HG02981 (cell line): Measurements from ENCODE around the gene CEP126.
"Not testable (repeated sequence)": the region's sequence is repeated elsewhere in the genome, so short reads cannot be mapped to it uniquely, and the experiment has no call there.

ENCODE experiments used
- ATAC-seq: cut with Tn5 transposase; IDR thresholded peaks from one replicate; pipeline ENCODE4 v1.9.1; 2021; ENCODE audit warnings: mild to moderate bottlenecking, moderate library complexity; ENCODE audit not compliant: unreplicated experiment

The CEP126 gene

GRCh38 chr11:101931692-101932091 lies 16.9 kb downstream of the CEP126 start:
- no peak for ATAC-seq

GRCh38 chr11:101940901-101941520 lies 26.2 kb downstream of the CEP126 start:
- ATAC-seq, result no peak

DNA sequence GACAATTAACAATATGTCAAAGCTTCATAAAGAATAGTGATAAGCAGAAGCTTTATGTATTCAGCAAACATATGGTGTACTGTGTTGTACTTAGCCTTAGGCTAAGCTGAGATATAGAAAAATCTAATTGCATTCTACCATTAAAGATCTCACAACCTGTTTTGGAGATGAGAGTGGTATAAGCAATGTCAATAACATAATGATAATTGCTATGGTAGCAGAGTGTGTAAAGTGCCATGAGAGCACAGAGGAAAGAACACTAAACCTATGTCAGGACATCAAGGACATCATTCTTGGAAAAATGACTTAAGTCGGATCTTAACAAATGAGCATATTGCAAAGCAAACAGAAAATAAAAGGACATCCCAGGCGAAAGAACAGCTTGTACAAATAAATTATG lies 30.1 kb downstream of the CEP126 start:
- no peak for ATAC-seq

DNA sequence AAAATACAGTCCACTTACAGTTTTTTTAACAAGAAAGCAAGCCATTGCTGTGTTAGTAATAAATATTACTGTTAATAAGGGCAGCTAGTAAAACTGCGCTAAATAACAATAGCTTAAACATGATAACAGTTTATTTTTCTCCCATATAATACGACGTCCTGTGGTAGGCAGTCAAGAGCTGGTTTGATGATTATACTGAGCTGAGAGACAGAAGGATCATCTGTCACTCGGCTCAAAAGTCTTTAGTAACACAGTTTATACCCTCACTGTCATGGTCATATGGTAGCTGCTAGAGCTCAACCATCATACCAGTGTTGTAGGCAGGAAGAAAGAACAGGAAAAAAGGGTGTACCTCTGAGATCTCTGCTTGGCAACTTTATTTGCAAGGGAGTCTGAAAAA lies 30.6 kb downstream of the CEP126 start:
- no peak for ATAC-seq

DNA sequence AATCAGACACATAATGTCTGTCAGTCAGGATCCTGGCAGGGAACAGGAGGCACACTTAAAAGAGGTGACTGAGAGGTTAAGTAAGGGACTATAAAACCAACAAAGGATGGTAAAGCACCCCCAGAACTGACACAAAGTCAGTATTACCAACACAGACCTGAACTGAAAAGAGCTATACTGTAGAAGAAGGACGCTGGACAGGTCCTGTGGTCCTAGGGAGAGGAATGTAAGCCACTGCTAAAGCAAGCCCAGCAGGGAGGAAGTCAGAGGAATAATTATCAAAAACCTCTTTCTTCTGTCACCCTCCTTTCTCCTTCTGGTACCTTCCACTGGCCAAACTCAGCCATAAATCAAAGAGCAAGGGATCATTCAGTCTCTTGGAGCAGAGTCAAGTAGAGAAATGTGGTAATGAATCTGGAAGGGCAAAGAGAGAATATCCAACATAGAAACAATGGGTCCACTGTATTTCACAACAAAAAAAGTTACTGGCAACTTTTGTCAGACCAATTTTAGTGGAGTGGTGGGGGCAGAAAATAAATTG lies 34.9 kb downstream of the CEP126 start:
- ATAC-seq, result no peak

DNA sequence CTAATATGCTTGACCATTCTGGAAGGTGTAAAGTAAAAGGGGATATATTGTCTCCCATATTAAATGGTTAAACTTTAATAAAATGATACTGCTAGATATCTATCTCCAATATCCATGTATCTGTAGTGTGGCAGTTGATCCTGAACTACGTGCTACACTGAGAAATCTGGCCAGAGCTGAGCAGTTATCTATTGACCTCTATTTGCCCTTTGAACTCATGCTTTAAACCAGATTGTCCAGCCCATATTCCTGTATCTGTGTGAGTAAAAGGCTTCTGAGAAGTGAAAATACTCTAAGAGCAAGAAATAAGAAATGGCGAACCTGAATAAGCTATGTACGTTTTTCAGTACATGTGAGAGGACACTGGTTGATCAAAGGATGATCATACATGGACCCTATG lies 40.5 kb downstream of the CEP126 start:
- no peak for ATAC-seq

GRCh38 chr11:101955701-101956100 lies 40.9 kb downstream of the CEP126 start:
- no peak for ATAC-seq

DNA sequence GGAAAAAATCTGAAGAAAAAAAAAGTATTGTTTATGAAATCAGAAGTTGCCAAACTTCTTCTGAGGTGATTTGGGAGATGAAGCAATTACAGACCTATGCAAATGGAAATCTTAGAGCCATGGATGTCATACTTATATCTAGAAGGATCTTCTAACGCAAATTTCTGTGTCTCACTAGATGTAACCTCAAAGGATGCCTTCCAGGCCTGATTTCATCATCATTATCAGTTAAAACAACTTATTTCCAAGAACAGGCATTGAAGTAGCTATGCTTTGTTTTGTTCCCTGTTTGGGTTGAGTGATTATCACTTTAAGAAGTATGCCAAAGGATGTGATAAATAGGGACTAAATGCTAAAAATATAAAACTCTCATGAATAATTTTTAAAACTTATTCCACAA lies 45.4 kb downstream of the CEP126 start:
- no peak for ATAC-seq

DNA sequence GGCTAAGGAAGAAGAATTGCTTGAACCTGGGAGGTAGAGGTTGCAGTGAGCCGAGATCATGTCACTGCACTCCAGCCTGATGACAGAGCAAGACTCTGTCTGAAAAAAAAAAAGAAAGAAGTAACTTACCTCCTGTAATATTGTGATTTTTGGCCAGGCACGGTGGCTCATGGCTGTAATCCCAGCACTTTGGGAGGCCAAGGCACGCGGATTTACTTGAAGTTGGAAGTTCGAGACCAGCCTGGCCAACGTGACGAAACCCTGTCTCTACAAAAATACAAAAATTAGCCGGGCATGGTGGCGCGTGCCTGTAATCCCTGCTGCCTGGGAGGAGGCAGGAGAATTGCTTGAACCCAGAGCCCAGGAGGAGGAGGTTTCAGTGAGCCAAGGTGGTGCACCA lies 49.4 kb downstream of the CEP126 start:
- not testable (repeated sequence) for ATAC-seq

DNA sequence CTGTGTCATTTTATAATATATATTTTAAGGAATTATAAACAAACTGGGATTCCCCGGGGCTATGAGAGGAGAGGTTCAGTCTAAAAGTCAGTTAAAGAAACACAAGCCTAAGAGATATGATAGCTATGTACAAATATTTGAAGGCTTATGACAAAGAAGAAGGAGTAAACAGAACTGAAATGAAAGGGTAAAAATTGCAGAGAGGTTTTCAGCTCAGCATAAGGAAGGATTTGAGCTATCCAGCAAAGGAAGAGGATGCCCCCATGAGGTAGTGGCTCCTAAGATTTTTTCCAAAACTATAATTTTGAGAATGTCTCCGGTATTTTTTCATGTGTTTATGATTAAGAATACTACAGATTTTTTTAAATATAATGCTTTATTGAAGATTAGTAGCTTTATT lies 59.4 kb downstream of the CEP126 start:
- ATAC-seq, result no peak

- ATAC-seq, result no peak
Observed at GRCh38 chr11:101974771-101975170, 60.0 kb downstream of the CEP126 start.

DNA sequence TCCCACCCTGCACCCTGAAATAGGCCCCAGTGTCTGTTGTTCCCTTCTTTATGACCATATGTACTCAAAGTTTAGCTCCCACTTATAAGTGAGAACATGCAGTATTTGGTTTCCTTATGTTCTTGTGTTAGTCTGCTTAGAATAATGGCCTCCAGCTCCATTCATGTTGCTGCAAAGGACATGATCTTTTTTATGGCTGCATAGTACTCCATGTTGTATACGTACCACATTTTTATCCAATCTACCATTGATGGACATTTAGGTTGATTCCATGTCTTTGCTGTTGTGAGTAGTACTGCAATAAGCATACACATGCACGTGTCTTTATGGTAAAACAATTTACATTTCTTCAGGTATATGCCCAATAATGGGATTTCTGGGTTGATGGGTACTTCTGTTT lies 60.9 kb downstream of the CEP126 start:
- ATAC-seq, result no peak

GRCh38 chr11:101987370-101987769 lies 72.6 kb downstream of the CEP126 start:
- no peak for ATAC-seq

GRCh38 chr11:101993172-101993571 lies 78.4 kb downstream of the CEP126 start:
- no peak for ATAC-seq

DNA sequence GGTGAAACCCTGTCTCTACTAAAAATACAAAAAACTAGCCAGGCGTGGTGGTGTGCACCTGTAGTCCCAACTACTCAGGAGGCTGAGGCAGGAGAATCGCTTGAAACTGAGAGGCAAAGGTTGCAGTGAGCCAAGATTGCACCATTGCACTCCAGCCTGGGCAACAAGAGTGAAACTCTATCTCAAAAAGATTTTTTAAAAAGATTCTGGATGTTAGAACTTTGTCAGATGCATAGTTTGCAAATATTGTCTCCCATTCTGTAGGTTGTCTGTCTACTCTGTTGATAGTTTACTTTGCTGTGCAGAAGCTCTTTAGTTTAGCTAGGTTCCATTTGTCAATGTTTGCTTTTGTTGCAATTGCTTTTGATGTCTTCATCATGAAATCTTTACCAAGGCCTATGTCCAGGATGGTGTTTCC lies 79.3 kb downstream of the CEP126 start:
- not testable (repeated sequence) for ATAC-seq

GRCh38 chr11:101996111-101996510 lies 81.3 kb downstream of the CEP126 start:
- ATAC-seq, result no peak

DNA sequence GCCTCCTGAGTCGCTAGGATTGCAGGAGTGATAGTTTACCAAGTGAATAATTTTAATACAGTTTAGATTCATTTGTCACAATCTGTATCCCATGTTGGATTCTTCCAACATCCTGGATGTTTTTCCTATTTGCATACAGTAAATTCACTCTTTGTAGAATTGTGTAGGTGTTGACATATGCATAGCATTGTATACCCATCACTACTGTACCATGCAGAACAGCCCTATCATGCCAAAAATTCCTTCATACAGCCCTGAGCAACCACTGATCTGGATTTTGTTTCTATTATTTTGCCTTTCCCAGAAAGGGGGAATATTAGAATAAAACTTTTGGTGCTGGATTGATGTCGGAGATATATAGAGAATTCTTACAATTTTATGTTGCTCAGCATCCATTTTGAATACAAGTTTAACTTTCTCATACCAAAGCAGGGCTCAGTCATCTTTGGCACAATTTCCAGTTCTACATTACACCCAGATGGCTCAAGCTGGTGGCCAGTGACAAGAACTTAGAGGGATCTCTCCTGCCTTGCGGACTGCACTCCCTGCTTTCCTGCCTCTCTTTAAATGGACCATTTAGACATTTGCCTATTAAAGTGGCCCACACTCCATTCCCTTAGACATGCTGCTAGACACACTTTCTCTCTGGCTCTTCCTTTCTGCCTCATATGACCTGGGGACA lies 87.0 kb downstream of the CEP126 start:
- no peak for ATAC-seq

DNA sequence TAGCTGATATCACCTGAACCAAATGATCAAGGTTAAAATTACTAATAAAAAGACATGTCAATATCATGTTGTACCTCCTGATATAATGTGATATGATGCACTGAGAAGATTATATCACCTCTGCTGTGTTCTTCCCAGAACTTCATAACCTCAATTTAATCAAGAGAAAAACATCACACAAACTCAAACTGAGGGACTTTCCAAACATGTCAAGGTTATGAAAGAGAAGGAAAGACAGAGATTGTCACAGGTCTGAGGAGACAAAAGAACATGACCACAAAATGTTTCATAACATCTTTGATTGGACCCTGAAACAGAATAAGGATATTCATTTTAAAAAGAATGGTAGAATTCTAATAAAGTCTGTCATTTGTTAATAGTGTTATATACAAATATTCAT lies 89.4 kb downstream of the CEP126 start:
- no peak for ATAC-seq

GRCh38 chr11:102005306-102005705 lies 90.5 kb downstream of the CEP126 start:
- ATAC-seq, result no peak

GRCh38 chr11:102006835-102007566 lies 92.2 kb downstream of the CEP126 start:
- ATAC-seq, result no peak

DNA sequence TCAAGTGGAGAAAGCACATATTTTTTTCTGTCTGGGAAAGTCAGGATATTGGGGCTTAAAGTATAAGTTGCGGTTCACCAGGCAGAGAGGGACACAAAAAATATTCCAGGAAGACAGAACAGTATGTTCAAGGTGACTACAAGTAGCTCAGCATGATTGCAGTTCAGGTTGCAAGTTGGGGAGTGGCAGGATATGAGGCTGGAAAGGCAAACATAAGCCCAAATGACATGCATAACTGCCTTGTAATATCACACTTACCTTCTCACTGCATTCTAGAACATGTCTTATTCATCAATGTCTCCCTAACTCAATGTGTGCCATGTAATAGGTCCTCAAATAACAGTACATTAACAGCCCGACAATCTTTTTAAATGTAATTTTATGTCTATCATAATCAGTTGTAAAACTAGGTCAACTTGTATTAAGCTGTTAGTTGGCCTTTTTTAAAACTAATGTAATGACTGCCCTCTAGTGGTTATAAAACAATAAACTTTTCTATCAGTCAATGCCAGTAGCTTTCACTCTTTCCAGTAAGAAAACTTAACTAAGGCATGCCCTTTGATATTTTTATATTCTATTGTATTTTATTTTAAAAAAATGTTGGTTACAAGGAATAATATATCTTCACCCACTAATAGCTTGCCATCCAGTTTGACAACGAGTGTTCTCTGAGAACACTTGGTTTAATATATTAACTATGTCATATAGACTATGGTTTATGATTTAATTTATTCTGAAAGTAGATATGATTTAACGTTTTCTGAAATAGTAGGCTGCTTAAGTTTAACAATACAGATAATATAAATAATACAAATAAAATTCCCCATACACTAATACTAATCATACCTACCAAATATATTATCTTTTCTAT lies 93.0 kb downstream of the CEP126 start:
- peak; percentile 83 for ATAC-seq
